T47D (cell line): ENCODE results near the gene ZNF138.
A peak's percentile ranks its signal among the peaks of the same experiment; 100 is the strongest.
"Not testable (repeated sequence)": the region's sequence is repeated elsewhere in the genome, so short reads cannot be mapped to it uniquely, and the experiment has no call there.

Experiments
- DNase-seq, 2 experiments: peaks; one replicate each; pipeline versions ENCODE4 v3.0.0 to v3.0.0-alpha.2; 2011 to 2012; ENCODE audit warnings: low read depth in 1 of 2, low spot score in 1 of 2
- JUND ChIP-seq: IDR thresholded peaks from 2 replicates; pipeline ENCODE4 v1.6.1; 2012; ENCODE audit warnings: low read depth
- in situ Hi-C: cut with HindIII; loops from 2 replicates; pipeline ENCODE4 v1.10.0; 2016; ENCODE audit warnings: low sequenced_read_pairs, low pct_unique_long_range_greater_than_20kb

The ZNF138 gene

GRCh38 chr7:64795176-64795575 is 948 bp downstream of the ZNF138 start:
- TF ChIP-seq JUND = no peak
- no peak for DNase-seq
- in situ Hi-C loops = no loop called here

GRCh38 chr7:64799169-64799568 is 4.9 kb downstream of the ZNF138 start:
- in situ Hi-C loops, DNase-seq: not testable (repeated sequence)

GRCh38 chr7:64802699-64803098 is 8.5 kb downstream of the ZNF138 start:
- no peak for TF ChIP-seq JUND
- in situ Hi-C loops = no loop called here
- DNase-seq = no peak

- TF ChIP-seq JUND = no peak
- no peak for DNase-seq
- in situ Hi-C loops = no loop called here
Measured at GRCh38 chr7:64807731-64808365, 13.6 kb downstream of the ZNF138 start.

GRCh38 chr7:64811767-64812166 is 17.5 kb downstream of the ZNF138 start:
- no peak for TF ChIP-seq JUND
- in situ Hi-C loops = no loop called here
- DNase-seq = no peak

- no peak for DNase-seq
- TF ChIP-seq JUND = no peak
- in situ Hi-C loops = no loop called here
Measured at GRCh38 chr7:64830926-64831325, 36.7 kb downstream of the ZNF138 start.

- no peak for DNase-seq
- TF ChIP-seq JUND = no peak
- in situ Hi-C loops = no loop called here
Measured at GRCh38 chr7:64832136-64832535, 37.9 kb downstream of the ZNF138 start.

GRCh38 chr7:64834989-64835388 is 40.8 kb downstream of the ZNF138 start:
- no peak for DNase-seq
- in situ Hi-C loops = no loop called here
- TF ChIP-seq JUND = no peak

GRCh38 chr7:64835856-64836255 is 41.6 kb downstream of the ZNF138 start:
- in situ Hi-C loops = not testable (repeated sequence)
- peak in 1 of 2 experiments; percentile 19 for DNase-seq

GRCh38 chr7:64838051-64838450 is 43.8 kb downstream of the ZNF138 start:
- in situ Hi-C loops = not testable (repeated sequence)

GRCh38 chr7:64838691-64839090 is 44.5 kb downstream of the ZNF138 start:
- no peak for TF ChIP-seq JUND
- in situ Hi-C loops = no loop called here

More at GRCh38 chr7:64838051-64838450, 43.8 kb downstream of the ZNF138 start:
- DNase-seq = not testable (repeated sequence)

GRCh38 chr7:64839910-64840309 is 45.7 kb downstream of the ZNF138 start:
- TF ChIP-seq JUND = no peak
- no peak for DNase-seq
- in situ Hi-C loops = no loop called here

More at GRCh38 chr7:64838691-64839090, 44.5 kb downstream of the ZNF138 start:
- DNase-seq = no peak

- no peak for TF ChIP-seq JUND
- in situ Hi-C loops = no loop called here
- DNase-seq = peak in 1 of 2 experiments; percentile 45
Measured at GRCh38 chr7:64849250-64849923, 55.2 kb downstream of the ZNF138 start.
